HG02763 (cell line): ENCODE measurements around the gene TSHZ3.

Experiments
- ATAC-seq: cut with Tn5 transposase; IDR thresholded peaks from one replicate; pipeline ENCODE4 v1.9.1; 2021; ENCODE audit warnings: mild to moderate bottlenecking, moderate library complexity; ENCODE audit not compliant: unreplicated experiment

Gene TSHZ3

GRCh38 chr19:31349160-31349881 is at the start of gene TSHZ3:
Gene TSHZ3 (minus strand): TSS chr19:31349436. CDS start chr19:31349219, 217 bp downstream.
- no peak for ATAC-seq

GRCh38 chr19:31397308-31397707 is 48.1 kb upstream of the TSHZ3 start:
- ATAC-seq = no peak

GRCh38 chr19:31392464-31392863 is 43.2 kb upstream of the TSHZ3 start:
- ATAC-seq = no peak

- ATAC-seq = no peak
Observed at GRCh38 chr19:31391518-31391917, 42.3 kb upstream of the TSHZ3 start.

GRCh38 chr19:31390711-31391110 is 41.5 kb upstream of the TSHZ3 start:
- ATAC-seq = no peak

- no peak for ATAC-seq
Observed at GRCh38 chr19:31389874-31390273, 40.6 kb upstream of the TSHZ3 start.

GRCh38 chr19:31387717-31388301 is 38.6 kb upstream of the TSHZ3 start:
- no peak for ATAC-seq

GRCh38 chr19:31386806-31387205 is 37.6 kb upstream of the TSHZ3 start:
- no peak for ATAC-seq

- ATAC-seq = no peak
Observed at GRCh38 chr19:31385744-31386143, 36.5 kb upstream of the TSHZ3 start.

GRCh38 chr19:31383553-31383952 is 34.3 kb upstream of the TSHZ3 start:
- no peak for ATAC-seq

- ATAC-seq = no peak
Observed at GRCh38 chr19:31380854-31381253, 31.6 kb upstream of the TSHZ3 start.

GRCh38 chr19:31378404-31378803 is 29.2 kb upstream of the TSHZ3 start:
- no peak for ATAC-seq

- no peak for ATAC-seq
Observed at GRCh38 chr19:31377736-31378135, 28.5 kb upstream of the TSHZ3 start.

- no peak for ATAC-seq
Observed at GRCh38 chr19:31372246-31372781, 23.1 kb upstream of the TSHZ3 start.

GRCh38 chr19:31370216-31370615 is 21.0 kb upstream of the TSHZ3 start:
- no peak for ATAC-seq

GRCh38 chr19:31364963-31365362 is 15.7 kb upstream of the TSHZ3 start:
- no peak for ATAC-seq

GRCh38 chr19:31361728-31362127 is 12.5 kb upstream of the TSHZ3 start:
- no peak for ATAC-seq

- no peak for ATAC-seq
Observed at GRCh38 chr19:31357315-31357673, 8.1 kb upstream of the TSHZ3 start.

- no peak for ATAC-seq
Observed at GRCh38 chr19:31356587-31357314, 7.5 kb upstream of the TSHZ3 start.

GRCh38 chr19:31355665-31356289 is 6.5 kb upstream of the TSHZ3 start:
- ATAC-seq = no peak
